NCI-H1930 (cell line): ENCODE results near the gene KIF1C.
"Not testable (repeated sequence)": the region's sequence is repeated elsewhere in the genome, so short reads cannot be mapped to it uniquely, and the experiment has no call there.

ENCODE experiments used
- DNase-seq, 2 experiments: peaks; one replicate each; lab custom pipeline; 2025; lab: John Stamatoyannopoulos, UW

KIF1C gene

DNA sequence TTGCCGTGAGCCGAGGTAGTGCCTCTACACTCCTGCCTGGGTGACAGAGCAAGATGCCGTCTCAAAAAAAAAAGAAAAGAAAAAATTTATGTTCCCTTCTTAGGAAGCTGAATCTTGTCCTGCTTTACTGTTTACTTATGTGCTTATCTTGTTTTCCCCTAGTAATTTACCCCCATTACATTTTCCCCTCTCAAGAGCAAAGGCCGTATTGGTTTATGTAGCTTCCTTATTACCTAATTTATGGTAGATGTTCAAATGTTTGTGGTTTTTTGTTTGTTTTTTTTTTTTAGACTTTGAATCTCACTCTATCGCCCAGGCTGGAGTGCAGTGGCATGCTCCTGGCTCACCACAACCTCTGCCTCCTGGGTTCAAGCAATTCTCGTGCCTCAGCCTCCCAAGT, 47.7 kb downstream of the KIF1C start:
- DNase-seq, result no peak

- no peak for DNase-seq
These were observed 49.7 kb downstream of the KIF1C start for GRCh38 chr17:5047446-5047845.

DNA sequence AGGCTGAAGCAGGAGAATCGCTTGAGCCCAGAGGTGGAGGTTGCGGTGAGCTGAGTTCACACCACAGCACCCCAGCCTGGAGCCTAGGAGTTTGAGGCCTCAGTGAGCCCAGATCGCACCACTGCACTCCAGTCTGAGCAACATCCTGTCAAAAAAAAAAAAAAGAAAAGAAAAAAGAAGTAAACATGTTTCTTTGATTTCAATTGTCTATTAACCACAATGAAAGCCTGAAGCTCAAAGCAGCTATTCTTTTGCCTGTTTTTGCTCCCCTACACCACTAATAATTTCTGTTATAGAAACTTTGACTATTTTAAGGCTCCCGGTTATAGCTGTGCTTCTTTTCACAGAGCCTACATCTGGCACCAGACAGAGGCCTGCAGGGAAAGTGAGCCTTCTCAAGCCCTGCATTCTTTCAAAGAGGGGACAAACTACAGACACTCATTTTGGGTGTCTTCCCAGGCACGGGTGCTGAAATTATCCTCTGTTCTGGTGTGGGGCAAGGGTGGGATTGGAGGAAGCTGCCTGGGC, 51.6 kb downstream of the KIF1C start:
- no peak for DNase-seq

DNA sequence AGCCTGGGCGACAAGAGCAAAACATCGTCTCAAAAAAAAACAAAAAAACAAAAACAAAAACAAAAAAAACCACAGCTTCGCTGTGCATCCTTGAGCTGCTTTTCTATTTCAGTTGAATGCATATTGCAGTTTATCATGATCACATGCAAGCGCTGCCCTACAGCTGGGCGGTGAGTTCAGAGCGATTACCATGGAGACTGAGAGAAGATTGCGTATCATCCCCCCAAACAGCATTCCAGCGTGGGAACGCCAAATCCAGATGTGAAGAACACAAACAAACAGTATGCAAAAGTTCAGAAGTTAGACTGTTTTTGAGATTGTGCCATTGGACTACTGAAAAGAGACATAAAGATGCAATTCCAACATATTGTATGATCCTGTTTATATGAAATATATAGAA, 52.5 kb downstream of the KIF1C start:
- DNase-seq, result no peak

DNA sequence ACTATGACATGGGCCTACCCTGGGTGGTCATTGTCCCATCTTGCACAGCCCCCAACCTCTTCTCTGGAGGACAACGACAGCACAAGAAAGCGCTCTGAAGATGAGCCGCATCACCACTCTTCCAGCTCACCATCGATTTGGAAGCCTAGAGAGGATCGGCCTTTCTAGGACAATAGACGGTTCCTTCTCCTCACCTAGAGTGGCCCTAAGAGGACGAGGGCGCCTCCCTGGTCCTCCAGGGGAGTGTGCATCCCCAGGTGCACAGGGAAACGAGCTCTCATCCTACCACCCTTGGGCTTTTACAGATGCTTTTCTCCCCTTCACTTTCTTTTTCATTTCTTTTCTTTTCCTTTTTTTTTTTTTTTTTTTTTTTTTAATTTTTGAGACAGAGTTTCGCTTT, 57.8 kb downstream of the KIF1C start:
- DNase-seq, result peak; percentile 36 to 68

- DNase-seq, result no peak
These were observed 67.5 kb downstream of the KIF1C start for GRCh38 chr17:5065227-5065744.

- DNase-seq, result no peak
These were observed 70.5 kb downstream of the KIF1C start for GRCh38 chr17:5068236-5068635.

DNA sequence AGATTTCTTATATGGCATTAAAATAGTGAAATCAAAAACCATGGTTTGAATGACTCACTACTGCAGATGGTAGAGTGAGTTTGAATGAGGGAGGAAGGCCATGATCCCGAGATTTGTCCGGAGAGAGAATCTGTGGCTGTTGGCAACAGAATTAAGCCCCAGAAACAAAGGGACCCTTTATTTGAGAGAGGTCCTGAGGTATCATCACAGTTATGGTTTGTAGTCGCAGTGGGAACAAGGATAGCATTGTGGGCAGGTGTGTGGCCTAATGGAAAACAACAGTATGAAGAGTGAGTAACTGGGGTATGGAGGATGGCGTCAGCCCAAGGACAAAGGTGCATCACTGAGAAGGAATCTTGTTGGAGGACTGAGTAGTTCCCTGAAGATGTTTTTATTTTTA, 72.0 kb downstream of the KIF1C start:
- no peak for DNase-seq

- DNase-seq, result not testable (repeated sequence)
These were observed 77.7 kb downstream of the KIF1C start for GRCh38 chr17:5075472-5075871.

DNA sequence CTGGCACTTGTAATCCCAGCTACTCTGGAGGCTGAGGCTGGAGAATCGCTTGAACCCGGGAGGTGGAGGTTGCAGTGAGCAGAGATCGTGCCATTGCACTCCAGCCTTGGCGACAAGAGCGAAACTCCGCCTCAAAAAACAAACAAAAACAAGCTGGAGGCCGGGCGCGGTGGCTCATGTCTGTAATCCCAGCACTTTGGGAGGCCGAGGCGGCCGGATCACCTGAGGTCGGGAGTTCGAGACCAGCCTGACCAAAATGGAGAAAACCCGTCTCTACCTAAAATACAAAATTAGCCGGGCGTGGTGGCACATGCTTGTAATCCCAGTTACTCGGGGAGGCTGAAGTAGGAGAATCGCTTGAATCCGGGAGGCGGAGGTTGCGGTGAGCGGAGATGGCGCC, 79.5 kb downstream of the KIF1C start:
- not testable (repeated sequence) for DNase-seq

DNA sequence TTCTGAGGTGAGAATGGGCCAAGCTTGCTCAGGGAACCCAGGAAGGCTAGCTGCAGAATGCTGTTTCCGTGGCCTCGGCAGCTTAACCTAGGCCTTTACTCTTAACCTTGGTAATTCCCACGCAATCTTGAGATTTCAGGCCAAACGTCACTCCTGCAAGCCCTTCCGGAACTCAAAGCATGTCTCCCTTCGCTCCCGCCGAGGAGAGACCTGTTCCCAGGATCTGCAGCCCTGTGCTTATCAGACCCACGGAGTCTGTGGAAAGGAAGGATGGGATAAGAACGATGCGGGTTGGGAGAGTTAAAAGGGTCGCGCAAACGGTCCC, 80.0 kb downstream of the KIF1C start:
- DNase-seq, result no peak
